Bronchial epithelial cell (primary cell): ENCODE measurements around the gene PACS2. TPM values are rescaled to one million over a fixed set of nuclear protein-coding genes. Genes with fewer than 3 reads are reported as not detected.

Experiments
- DNase-seq: peaks from one replicate; pipeline ENCODE4 v3.0.0-alpha.2; 2010; ENCODE audit warnings: low read depth
- FAIRE-seq: peaks from 2 replicates; lab custom pipeline; 2011; peaks lifted over from hg19 to GRCh38; lab: Jason Lieb, UNC
- H3K27me3 ChIP-seq: 2 replicates; pipeline ENCODE4 v1.5.1; 2011; ENCODE audit warnings: low read length; ENCODE audit not compliant: control insufficient read depth, insufficient read depth
- H3K36me3 ChIP-seq: 2 replicates; pipeline ENCODE4 v1.5.1; 2011; ENCODE audit warnings: low read length; ENCODE audit not compliant: control insufficient read depth, insufficient read depth
- H3K4me3 ChIP-seq: 2 replicates; pipeline ENCODE4 v1.5.1; 2011; ENCODE audit warnings: mild to moderate bottlenecking, low read depth, low read length, control low read depth
- CTCF ChIP-seq: IDR thresholded peaks from 2 replicates; pipeline ENCODE4 v1.5.1; 2011; ENCODE audit warnings: mild to moderate bottlenecking, moderate library complexity, low read length, control low read depth, inconsistent platforms; ENCODE audit not compliant: insufficient read depth, severe bottlenecking
- total RNA-seq: library from RNA; depleted of rRNA; stranded (reverse); fragments of >200 nt; gene quantifications from 2 replicates; pipeline ENCODE4 v1.2.1, GENCODE V29; 2014

Gene PACS2
- total RNA-seq, 1 donor from 2014 or later, result 42.4 TPM

GRCh38 chr14:105385698-105386365, 71.3 kb downstream of the PACS2 start:
- DNase-seq (no peak), FAIRE-seq (no peak)
- H3K36me3 ChIP-seq, result peaks cover 14% of the 10 kb centered on the region
- no peak overlapping the region for H3K4me3 ChIP-seq
- H3K27me3 ChIP-seq, result no peaks in the 10 kb centered on the region
- no peak for TF ChIP-seq CTCF

- FAIRE-seq, result no peak
- peaks cover 14% of the 10 kb centered on the region for H3K36me3 ChIP-seq
- no peak for TF ChIP-seq CTCF
Measured at GRCh38 chr14:105386581-105387529, 72.3 kb downstream of the PACS2 start.

GRCh38 chr14:105387530-105387922, 73.0 kb downstream of the PACS2 start:
- FAIRE-seq (no peak), DNase-seq (no peak)
- peaks cover 12% of the 10 kb centered on the region for H3K36me3 ChIP-seq
- TF ChIP-seq CTCF, result no peak
- H3K4me3 ChIP-seq, result no peak overlapping the region
- H3K27me3 ChIP-seq, result no peaks in the 10 kb centered on the region

More at GRCh38 chr14:105386581-105387529, 72.3 kb downstream of the PACS2 start:
- Histone ChIP-seq H3K27me3 (no peaks in the 10 kb centered on the region), H3K4me3 (no peak overlapping the region)
- no peak for DNase-seq

DNA sequence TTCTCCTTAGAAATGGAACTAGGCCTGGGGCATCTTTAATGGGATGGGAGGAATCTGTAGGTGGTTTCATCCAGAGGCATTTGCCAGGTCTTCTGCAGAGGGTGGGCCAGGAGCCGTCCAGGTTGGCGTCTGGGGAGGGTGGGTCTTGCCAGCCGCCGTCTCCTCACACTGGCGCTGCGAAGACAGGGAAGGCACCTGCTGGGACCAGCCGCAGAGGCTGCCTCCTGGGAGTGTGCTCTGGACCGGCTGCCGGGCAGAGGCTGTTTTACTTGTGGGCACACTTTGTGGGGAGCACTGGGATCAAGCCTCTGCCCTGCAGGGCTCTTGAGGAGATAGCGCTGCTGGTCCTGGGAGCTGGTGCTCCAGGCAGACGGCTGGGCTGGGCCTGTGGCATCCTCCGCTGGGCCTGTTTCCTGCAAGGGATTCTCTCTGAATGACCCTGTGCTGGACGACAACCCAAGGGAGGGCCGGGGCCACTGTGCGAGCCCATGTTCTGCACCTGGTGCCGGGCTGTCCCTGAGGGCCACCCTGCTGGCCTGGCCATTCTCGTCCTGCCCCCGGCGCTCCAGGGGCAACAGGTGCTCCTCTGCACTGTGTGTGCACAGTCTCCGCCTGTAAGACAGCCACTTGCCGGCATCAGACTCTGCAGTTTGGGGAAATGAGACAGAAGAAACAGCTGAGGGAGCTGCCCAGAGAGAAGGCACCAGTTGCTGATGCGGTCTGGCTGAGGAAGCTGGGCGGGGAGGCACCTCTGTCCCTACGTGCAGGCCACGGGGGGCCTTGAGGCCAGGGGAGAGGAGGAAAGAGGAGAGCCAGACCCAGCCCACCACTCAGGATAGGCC, 73.8 kb downstream of the PACS2 start:
- no peak for TF ChIP-seq CTCF
- Histone ChIP-seq H3K36me3 (peaks cover 12% of the 10 kb centered on the region), H3K4me3 (no peak overlapping the region), H3K27me3 (no peaks in the 10 kb centered on the region)
- DNase-seq (no peak), FAIRE-seq (no peak)

DNA sequence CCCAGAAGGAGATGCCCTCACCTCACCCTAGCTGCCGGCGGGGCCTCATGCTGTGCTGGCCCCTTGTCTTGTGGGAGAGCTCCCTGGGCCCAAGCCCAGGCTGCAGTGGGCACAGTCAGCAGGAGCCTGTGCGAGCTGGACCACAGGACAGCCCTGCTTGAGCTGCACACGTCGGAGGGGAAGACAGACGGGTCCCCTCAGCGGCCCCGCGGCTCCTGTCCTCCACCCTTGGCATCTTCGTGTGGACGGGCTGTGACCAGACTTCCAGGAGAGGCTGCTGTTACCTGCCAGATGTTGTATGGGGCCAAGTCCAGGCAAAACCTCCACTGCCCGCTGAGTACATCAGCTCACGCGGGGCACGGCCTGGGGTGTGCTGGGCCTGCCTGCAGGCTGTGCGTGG, 74.4 kb downstream of the PACS2 start:
- H3K27me3 ChIP-seq, result no peaks in the 10 kb centered on the region
- no peak overlapping the region for H3K4me3 ChIP-seq
- FAIRE-seq (no peak), DNase-seq (no peak)
- H3K36me3 ChIP-seq, result peaks cover 12% of the 10 kb centered on the region
- no peak for TF ChIP-seq CTCF
